H4 (cell line): ENCODE data around the gene PCDHB16. TPM values are rescaled to one million over a fixed set of nuclear protein-coding genes. Genes with fewer than 3 reads are reported as not detected.

Experiments
- DNase-seq: peaks from one replicate; pipeline ENCODE4 v3.0.0-alpha.2; 2015; ENCODE audit warnings: low spot score
- total RNA-seq: library from RNA; depleted of rRNA; stranded (reverse); fragments of >200 nt; shearing (Covaris generic); gene quantifications from 2 replicates; pipeline ENCODE4 v1.2.3, GENCODE V29; 2014; rRNA removed

Gene PCDHB16
- total RNA-seq, 1 experiment from 2014 or later, result 3.3 TPM

GRCh38 chr5:141234109-141234667 lies 52.0 kb downstream of the PCDHB16 start:
- DNase-seq, result no peak

Other genes starting within 250 kb of the PCDHB16 start
- 1.5 and 1.8 TPM in 2 replicates for gene PCDHAC2, start 215.9 kb upstream of the PCDHB16 start, total RNA-seq
- not detected in 2 replicates for gene PCDHB1, start 131.0 kb upstream of the PCDHB16 start, total RNA-seq
- 15.0 and 26.2 TPM in 2 replicates for gene PCDHB2, start 87.8 kb upstream of the PCDHB16 start, total RNA-seq
- 0.21 TPM in 2 replicates for gene PCDHB3, start 81.9 kb upstream of the PCDHB16 start, total RNA-seq
- gene PCDHB4, start 60.6 kb upstream of the PCDHB16 start, total RNA-seq, result 0.21 TPM in 1 of 2 replicates, not detected in the other
- gene PCDHB5, start 47.2 kb upstream of the PCDHB16 start, total RNA-seq, result 1.0 and 1.2 TPM in 2 replicates
- gene PCDHB6, start 32.3 kb upstream of the PCDHB16 start, total RNA-seq, result 3.6 and 4.1 TPM in 2 replicates
- 5.1 and 6.9 TPM in 2 replicates for gene PCDHB7, start 9.7 kb upstream of the PCDHB16 start, total RNA-seq
- 12.4 and 12.7 TPM in 2 replicates for gene PCDHB8, start 4.6 kb upstream of the PCDHB16 start, total RNA-seq
- gene PCDHB9, start 4.8 kb downstream of the PCDHB16 start, total RNA-seq, result 10.0 and 11.9 TPM in 2 replicates
- 2.9 and 4.5 TPM in 2 replicates for gene PCDHB10, start 10.0 kb downstream of the PCDHB16 start, total RNA-seq
- 4.5 and 5.6 TPM in 2 replicates for gene PCDHB11, start 17.2 kb downstream of the PCDHB16 start, total RNA-seq
- gene PCDHB12, start 26.3 kb downstream of the PCDHB16 start, total RNA-seq, result 5.2 and 5.6 TPM in 2 replicates
- gene PCDHB13, start 31.5 kb downstream of the PCDHB16 start, total RNA-seq, result 1.2 and 2.0 TPM in 2 replicates
- 5.6 and 6.2 TPM in 2 replicates for gene PCDHB14, start 41.0 kb downstream of the PCDHB16 start, total RNA-seq
- gene PCDHB15, start 63.0 kb downstream of the PCDHB16 start, total RNA-seq, result 0.16 and 2.1 TPM in 2 replicates
- not detected in 2 replicates for gene SLC25A2, start 121.7 kb downstream of the PCDHB16 start, total RNA-seq
- gene TAF7, start 138.4 kb downstream of the PCDHB16 start, total RNA-seq, result 51.2 and 74.8 TPM in 2 replicates
- 0.51 and 1.6 TPM in 2 replicates for gene PCDHGA1, start 148.1 kb downstream of the PCDHB16 start, total RNA-seq
- 0.99 and 1.6 TPM in 2 replicates for gene PCDHGA2, start 156.4 kb downstream of the PCDHB16 start, total RNA-seq
- 10.3 and 11.5 TPM in 2 replicates for gene PCDHGA3, start 161.4 kb downstream of the PCDHB16 start, total RNA-seq
- gene PCDHGB1, start 167.7 kb downstream of the PCDHB16 start, total RNA-seq, result 0.43 and 3.1 TPM in 2 replicates
- 0.74 and 0.97 TPM in 2 replicates for gene PCDHGA4, start 172.6 kb downstream of the PCDHB16 start, total RNA-seq
- gene PCDHGB2, start 177.6 kb downstream of the PCDHB16 start, total RNA-seq, result 1.6 and 1.9 TPM in 2 replicates
- 0.49 and 0.50 TPM in 2 replicates for gene PCDHGA5, start 181.8 kb downstream of the PCDHB16 start, total RNA-seq
- 0.87 and 1.2 TPM in 2 replicates for gene PCDHGB3, start 187.9 kb downstream of the PCDHB16 start, total RNA-seq
- gene PCDHGA6, start 191.5 kb downstream of the PCDHB16 start, total RNA-seq, result 0.97 and 1.5 TPM in 2 replicates
- gene PCDHGA7, start 200.4 kb downstream of the PCDHB16 start, total RNA-seq, result 0.27 and 0.29 TPM in 2 replicates
- 0.16 and 0.21 TPM in 2 replicates for gene PCDHGB4, start 205.3 kb downstream of the PCDHB16 start, total RNA-seq
- gene PCDHGA8, start 210.2 kb downstream of the PCDHB16 start, total RNA-seq, result 0.39 and 0.74 TPM in 2 replicates
- 0.04 and 0.43 TPM in 2 replicates for gene PCDHGB5, start 215.6 kb downstream of the PCDHB16 start, total RNA-seq
- gene PCDHGA9, start 220.4 kb downstream of the PCDHB16 start, total RNA-seq, result 1.1 and 1.8 TPM in 2 replicates
- 0.02 and 0.33 TPM in 2 replicates for gene PCDHGB6, start 225.6 kb downstream of the PCDHB16 start, total RNA-seq
- gene PCDHGA10, start 230.6 kb downstream of the PCDHB16 start, total RNA-seq, result 1.4 and 1.9 TPM in 2 replicates
- 0.58 and 1.4 TPM in 2 replicates for gene PCDHGB7, start 235.3 kb downstream of the PCDHB16 start, total RNA-seq
- gene PCDHGA11, start 238.7 kb downstream of the PCDHB16 start, total RNA-seq, result 0.66 and 1.3 TPM in 2 replicates
- 0.14 and 0.76 TPM in 2 replicates for gene PCDHGA12, start 248.1 kb downstream of the PCDHB16 start, total RNA-seq